EH (cell line): ENCODE data around the gene LTO1.
A peak's percentile ranks its signal among the peaks of the same experiment; 100 is the strongest.

Experiments
- DNase-seq: peaks from one replicate; pipeline ENCODE4 v3.0.0-alpha.2; 2015; ENCODE audit warnings: low read depth

LTO1 gene

GRCh38 chr11:69645801-69646492, 29.2 kb downstream of the LTO1 start:
- no peak for DNase-seq

GRCh38 chr11:69644962-69645675, 30.0 kb downstream of the LTO1 start:
- DNase-seq: no peak

- peak; percentile 92 for DNase-seq
These were observed 30.8 kb downstream of the LTO1 start for GRCh38 chr11:69644071-69644961.

GRCh38 chr11:69643646-69644045, 31.5 kb downstream of the LTO1 start:
- no peak for DNase-seq

GRCh38 chr11:69642913-69643632, 32.1 kb downstream of the LTO1 start:
- DNase-seq: peak; percentile 80

GRCh38 chr11:69642549-69642912, 32.6 kb downstream of the LTO1 start:
- DNase-seq: no peak

- no peak for DNase-seq
These were observed 33.2 kb downstream of the LTO1 start for GRCh38 chr11:69641681-69642548.

- peak; percentile 92 for DNase-seq
These were observed 34.1 kb downstream of the LTO1 start, which contains the start of gene CCND1 for GRCh38 chr11:69640995-69641581. TSS of gene CCND1 (plus strand) at chr11:69641156. CDS start at chr11:69641314, 158 bp downstream.

- DNase-seq: peak; percentile 48
These were observed 34.7 kb downstream of the LTO1 start for GRCh38 chr11:69640260-69640994.

GRCh38 chr11:69639831-69640230, 35.3 kb downstream of the LTO1 start:
- DNase-seq: no peak

- DNase-seq: peak; percentile 96
These were observed 36.0 kb downstream of the LTO1 start for GRCh38 chr11:69638941-69639681.

GRCh38 chr11:69637941-69638871, 36.9 kb downstream of the LTO1 start:
- peak; percentile 77 for DNase-seq

- DNase-seq: no peak
These were observed 37.8 kb downstream of the LTO1 start for GRCh38 chr11:69637198-69637940.

- DNase-seq: peak; percentile 92
These were observed 38.5 kb downstream of the LTO1 start for GRCh38 chr11:69636512-69637197.

GRCh38 chr11:69635804-69636511, 39.2 kb downstream of the LTO1 start:
- DNase-seq: no peak

GRCh38 chr11:69635195-69635594, 40.0 kb downstream of the LTO1 start:
- no peak for DNase-seq
